B cell (primary cell): Measurements from ENCODE around the gene CRYBG2.

Source experiments
- EZH2 ChIP-seq: IDR thresholded peaks from 2 replicates; pipeline ENCODE4 v1.6.1; 2012; ENCODE audit warnings: borderline replicate concordance, low read depth, mild to moderate bottlenecking, moderate library complexity, low read length; ENCODE audit not compliant: insufficient read depth, poor library complexity, severe bottlenecking
- TF ChIP-seq, protein P1 (sequence below): fragments of 200-600 bp; IDR thresholded peaks from one replicate; pipeline ENCODE4 v1.8.0; 2022; ENCODE audit warnings: antibody characterized with exemption, mild to moderate bottlenecking

DNA sequence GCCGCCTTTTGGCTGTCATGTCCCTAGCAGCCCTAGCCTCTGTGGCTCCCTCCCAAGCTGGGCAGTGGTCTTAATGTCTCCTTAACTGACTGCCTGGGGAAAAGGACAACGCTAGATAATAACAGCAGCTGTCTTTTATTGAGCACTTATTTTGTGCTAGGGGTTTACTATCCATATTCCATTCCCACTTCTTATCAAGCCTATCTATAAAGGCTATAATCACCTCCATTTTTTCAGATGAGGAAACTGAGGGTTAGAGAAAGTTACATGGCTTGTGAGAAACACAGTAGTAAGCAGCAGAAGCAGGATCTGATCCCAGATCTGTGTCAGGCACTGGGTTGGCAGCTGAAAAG lies 67.9 kb downstream of the CRYBG2 start:
- TF ChIP-seq, protein P1, sequence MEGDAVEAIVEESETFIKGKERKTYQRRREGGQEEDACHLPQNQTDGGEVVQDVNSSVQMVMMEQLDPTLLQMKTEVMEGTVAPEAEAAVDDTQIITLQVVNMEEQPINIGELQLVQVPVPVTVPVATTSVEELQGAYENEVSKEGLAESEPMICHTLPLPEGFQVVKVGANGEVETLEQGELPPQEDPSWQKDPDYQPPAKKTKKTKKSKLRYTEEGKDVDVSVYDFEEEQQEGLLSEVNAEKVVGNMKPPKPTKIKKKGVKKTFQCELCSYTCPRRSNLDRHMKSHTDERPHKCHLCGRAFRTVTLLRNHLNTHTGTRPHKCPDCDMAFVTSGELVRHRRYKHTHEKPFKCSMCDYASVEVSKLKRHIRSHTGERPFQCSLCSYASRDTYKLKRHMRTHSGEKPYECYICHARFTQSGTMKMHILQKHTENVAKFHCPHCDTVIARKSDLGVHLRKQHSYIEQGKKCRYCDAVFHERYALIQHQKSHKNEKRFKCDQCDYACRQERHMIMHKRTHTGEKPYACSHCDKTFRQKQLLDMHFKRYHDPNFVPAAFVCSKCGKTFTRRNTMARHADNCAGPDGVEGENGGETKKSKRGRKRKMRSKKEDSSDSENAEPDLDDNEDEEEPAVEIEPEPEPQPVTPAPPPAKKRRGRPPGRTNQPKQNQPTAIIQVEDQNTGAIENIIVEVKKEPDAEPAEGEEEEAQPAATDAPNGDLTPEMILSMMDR: no peak
- no peak for TF ChIP-seq EZH2
